Stimulated activated CD8-positive, alpha-beta memory T cell treated with anti-CD3 and anti-CD28 coated beads, Interleukin-12 subunit alpha, Interleukin-12 subunit beta, amount 100 ng/mL, for 24 hours (primary cell): Measurements from ENCODE around the gene ABCC10.
"Not testable (repeated sequence)": the region's sequence is repeated elsewhere in the genome, so short reads cannot be mapped to it uniquely, and the experiment has no call there.

Source experiments
- DNase-seq: peaks from one replicate; pipeline ENCODE4 v3.0.0-alpha.2; 2020; ENCODE audit errors: extremely low read depth

Gene ABCC10

GRCh38 chr6:43412541-43412940 is 14.8 kb upstream of the ABCC10 start:
- DNase-seq: no peak

DNA sequence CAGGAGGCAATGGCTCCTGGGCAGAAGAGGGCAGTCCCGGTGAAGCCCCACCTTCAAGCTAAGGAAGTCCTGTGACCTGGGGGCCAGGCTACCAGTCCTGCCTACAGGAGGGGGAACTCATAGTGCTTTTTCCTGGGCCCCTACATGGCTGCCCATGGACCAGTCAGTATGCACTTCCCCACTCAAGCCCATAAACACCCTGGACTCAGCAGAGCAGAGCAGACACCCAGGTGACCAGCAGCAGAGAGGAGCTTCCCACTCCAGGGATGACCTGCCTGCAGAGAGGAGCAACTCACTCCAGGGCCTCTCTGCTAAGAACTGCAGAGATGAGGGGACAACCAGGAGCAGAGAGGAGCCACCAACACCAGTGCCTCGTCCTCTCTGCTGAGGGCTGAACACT is 14.3 kb upstream of the ABCC10 start:
- DNase-seq: no peak

DNA sequence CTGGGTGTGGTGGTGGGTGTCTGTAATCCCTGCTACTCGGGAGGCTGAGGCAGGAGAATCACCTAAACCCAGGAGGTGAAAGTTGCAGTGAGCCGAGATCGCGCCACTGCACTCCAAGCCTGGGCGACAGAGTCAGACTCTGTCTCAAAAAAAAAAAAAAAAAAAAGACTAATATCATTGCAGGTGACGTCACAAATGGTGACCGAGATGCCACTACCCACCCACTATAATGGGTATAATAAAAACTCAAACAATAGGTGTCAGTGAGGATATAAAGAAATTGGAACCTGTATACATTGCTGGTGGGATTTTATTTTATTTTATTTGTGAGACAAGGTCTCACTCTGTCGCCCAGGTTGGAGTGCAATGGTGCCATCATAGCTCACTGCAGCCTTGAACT is 12.1 kb upstream of the ABCC10 start:
- not testable (repeated sequence) for DNase-seq

GRCh38 chr6:43416935-43417334 is 10.4 kb upstream of the ABCC10 start:
- DNase-seq: no peak

DNA sequence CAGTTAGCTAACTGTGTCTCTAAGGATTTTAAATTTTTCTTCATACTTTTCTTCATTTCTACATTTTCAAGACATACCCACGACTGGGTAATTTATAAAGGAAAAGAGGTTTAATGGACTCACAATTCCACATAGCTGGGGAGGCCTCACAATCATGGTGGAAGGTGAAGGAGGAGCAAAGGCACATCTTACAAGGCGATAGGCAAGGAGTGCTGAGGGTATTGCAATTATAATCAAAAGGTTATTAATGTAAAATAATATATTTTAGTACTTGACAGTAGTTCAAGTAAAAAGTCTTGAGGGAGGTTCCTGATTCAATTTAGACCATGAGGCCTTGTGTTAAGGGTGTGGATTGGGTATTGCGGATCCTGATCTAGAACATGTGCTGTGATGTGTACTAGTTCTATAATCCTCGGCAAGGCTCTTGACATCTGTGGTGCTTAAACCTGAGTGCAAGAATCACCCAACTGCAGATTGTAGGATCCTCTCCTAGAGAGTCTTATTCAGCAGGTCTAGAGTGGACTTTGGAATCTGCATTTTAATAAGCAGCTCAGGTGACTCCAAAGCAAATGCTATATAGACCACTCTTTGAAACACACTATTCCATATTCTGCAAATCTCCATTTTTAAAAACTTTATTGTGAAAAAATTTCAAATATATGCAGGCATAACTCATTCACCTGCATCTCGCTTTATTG is 7.2 kb upstream of the ABCC10 start:
- no peak for DNase-seq

DNA sequence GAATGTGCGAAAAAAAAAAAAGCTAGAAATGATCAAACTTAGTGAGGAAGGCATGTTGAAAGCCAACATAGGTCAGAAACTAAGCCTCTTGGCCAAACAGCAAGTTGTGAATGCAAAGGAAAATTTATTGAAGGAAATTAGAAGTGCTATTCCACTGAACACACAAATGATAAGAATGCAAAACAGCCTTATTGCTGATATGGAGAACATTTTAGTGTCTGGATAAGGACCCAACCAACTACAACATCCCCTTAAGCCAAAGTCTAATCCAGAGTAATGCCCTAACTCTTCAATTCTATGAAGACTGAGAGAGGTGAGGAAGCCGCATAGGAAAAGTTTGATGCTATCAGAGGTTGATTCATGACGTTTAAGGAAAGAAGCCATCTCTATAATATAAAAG is 5.5 kb upstream of the ABCC10 start:
- no peak for DNase-seq

- DNase-seq: not testable (repeated sequence)
These were observed 2.3 kb upstream of the ABCC10 start for GRCh38 chr6:43425083-43425482.

- no peak for DNase-seq
These were observed 374 bp upstream of the ABCC10 start for GRCh38 chr6:43426928-43427405.

DNA sequence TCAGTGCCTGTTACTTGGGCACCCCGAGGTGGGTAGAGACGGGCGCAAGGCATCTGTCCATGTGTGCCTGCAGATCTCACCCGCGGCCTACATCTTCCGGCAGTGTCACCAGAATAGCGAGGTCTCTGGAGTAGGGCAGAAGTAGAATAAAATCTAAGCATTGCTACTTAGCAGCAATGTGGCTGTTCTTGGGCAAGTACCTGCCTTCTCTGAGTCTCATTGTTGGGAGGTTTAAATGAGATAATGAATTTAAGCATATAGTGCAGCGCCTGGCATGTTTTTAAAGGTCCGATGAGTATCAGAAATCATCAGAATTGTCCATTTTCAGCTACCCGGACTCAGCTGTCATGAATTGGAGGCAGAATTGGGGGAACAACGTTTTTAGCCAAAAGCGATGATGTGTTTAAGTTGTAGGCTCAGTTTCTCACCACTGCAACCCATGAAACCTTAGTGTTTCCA is 800 bp downstream of the ABCC10 start:
- no peak for DNase-seq

DNA sequence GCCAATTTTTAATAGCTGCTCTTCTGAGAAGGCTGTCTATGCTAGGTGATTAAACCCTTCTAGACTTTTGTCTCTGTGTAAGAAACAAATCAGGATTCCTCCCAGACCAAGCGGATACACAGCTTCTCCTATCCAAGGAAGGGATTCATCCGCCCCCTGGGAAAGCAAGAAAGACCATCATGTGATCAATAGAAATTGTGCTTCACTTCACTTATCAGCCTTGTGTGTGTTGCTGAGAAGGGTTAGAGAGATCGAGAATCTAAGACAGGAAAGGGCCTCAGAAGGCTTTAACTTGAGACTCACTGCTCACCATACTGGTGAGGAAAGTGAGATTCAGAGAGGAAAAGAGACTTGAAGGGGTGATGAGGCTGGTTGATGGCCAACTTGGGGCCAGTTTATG is 1.5 kb downstream of the ABCC10 start:
- no peak for DNase-seq

DNA sequence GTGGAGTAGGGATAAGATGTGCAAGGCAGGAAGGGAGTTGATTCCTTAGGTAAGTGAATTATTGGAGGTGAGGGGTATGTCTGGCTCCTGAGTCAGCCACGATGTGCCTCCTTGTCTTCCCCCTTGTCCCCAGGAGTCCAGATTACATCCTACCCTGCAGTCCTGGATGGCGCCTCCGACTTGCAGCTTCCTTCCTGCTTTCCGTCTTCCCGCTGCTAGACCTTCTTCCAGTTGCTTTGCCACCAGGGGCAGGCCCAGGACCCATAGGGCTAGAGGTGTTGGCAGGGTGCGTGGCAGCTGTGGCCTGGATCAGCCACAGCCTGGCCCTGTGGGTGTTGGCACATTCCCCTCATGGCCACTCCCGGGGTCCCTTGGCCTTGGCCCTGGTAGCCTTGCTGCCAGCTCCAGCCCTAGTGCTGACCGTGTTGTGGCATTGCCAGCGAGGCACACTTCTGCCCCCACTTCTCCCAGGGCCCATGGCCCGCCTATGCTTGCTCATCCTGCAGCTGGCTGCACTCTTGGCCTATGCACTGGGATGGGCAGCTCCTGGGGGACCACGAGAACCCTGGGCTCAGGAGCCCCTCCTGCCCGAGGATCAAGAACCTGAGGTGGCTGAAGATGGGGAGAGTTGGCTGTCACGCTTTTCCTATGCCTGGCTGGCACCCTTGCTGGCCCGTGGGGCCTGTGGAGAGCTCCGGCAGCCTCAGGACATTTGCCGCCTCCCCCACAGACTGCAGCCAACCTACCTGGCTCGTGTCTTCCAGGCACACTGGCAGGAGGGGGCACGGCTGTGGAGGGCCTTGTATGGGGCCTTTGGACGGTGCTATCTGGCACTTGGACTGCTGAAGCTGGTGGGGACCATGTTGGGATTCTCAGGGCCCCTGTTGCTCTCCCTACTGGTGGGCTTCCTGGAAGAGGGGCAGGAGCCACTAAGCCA is 4.9 kb downstream of the ABCC10 start:
- no peak for DNase-seq

DNA sequence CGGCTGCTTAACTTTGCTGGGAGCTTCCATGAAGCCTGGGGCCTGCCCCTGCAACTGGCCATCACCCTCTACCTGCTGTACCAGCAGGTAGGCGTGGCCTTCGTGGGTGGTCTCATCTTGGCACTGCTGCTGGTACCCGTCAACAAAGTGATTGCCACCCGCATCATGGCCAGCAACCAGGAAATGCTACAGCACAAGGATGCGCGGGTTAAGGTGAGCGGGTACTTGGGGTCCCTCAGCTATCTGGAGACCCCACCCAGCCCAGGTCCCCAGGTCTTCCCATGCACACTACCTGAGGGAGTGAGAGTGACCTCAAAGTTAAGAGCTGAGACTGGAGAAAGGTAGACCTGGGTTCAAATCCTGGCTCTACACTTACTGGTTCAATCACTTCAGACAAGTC is 5.8 kb downstream of the ABCC10 start:
- DNase-seq: no peak

DNA sequence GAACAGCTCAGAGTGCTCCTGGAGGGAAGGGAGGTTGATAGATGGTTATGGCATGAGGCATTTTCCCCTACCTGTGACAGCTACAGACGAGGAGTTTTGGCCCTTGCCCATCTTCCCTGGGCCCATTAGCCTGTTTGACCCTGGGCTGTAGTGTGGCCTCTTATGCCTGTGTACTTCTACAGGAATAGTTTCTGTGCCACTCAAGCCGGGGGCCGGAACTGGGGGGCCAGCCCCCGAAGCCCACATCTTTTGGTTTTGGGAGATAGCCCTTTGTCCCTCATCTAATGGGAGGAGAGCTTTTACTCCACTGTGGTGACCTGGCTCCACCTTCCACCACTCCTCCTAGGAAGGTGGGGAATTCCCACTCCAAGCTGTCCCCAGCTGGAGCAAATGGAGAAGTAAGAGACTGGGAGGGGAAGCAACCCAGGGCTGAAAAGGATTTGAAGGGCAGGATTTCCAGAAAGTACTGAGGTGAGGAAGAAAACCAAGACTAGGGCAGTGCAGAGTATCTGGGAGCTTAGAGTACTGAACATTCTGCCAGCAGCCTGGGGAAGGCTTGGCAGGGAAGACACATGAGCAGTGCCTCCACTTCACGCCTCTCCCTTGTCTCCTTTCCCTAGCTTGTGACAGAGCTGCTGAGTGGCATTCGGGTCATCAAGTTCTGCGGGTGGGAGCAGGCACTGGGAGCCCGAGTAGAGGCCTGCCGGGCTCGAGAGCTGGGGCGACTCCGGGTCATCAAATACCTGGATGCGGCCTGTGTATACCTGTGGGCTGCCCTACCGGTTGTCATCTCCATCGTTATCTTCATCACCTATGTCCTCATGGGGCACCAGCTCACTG is 6.9 kb downstream of the ABCC10 start:
- DNase-seq: no peak

GRCh38 chr6:43434943-43435342 is 7.6 kb downstream of the ABCC10 start:
- no peak for DNase-seq

- no peak for DNase-seq
These were observed 8.5 kb downstream of the ABCC10 start for GRCh38 chr6:43435682-43436437.

- DNase-seq: no peak
These were observed 9.4 kb downstream of the ABCC10 start for GRCh38 chr6:43436577-43437282.

- DNase-seq: no peak
These were observed 10.4 kb downstream of the ABCC10 start for GRCh38 chr6:43437700-43438099.

GRCh38 chr6:43442935-43443334 is 15.6 kb downstream of the ABCC10 start:
- DNase-seq: no peak

DNA sequence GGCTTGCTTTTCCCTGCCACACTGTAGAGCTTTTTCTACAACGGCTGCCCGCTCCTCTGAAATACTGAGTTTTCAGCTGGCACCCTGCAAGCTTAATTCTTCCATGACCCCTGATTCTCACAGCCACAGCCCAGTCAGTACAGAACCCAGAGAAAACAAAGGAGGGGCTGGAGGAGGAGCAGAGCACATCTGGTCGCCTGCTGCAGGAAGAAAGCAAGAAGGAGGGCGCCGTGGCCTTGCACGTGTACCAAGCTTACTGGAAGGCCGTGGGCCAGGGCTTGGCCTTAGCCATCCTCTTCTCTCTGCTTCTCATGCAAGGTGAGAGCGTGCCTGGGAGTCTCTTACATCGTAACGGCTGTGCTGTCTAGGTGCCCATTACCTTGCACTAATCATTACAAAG is 16.7 kb downstream of the ABCC10 start:
- no peak for DNase-seq

- no peak for DNase-seq
These were observed 17.2 kb downstream of the ABCC10 start for GRCh38 chr6:43444582-43444981.

GRCh38 chr6:43445576-43445975 is 18.2 kb downstream of the ABCC10 start:
- DNase-seq: no peak
